ENCODE results near the gene ATF6.

ATF6 gene

DNA sequence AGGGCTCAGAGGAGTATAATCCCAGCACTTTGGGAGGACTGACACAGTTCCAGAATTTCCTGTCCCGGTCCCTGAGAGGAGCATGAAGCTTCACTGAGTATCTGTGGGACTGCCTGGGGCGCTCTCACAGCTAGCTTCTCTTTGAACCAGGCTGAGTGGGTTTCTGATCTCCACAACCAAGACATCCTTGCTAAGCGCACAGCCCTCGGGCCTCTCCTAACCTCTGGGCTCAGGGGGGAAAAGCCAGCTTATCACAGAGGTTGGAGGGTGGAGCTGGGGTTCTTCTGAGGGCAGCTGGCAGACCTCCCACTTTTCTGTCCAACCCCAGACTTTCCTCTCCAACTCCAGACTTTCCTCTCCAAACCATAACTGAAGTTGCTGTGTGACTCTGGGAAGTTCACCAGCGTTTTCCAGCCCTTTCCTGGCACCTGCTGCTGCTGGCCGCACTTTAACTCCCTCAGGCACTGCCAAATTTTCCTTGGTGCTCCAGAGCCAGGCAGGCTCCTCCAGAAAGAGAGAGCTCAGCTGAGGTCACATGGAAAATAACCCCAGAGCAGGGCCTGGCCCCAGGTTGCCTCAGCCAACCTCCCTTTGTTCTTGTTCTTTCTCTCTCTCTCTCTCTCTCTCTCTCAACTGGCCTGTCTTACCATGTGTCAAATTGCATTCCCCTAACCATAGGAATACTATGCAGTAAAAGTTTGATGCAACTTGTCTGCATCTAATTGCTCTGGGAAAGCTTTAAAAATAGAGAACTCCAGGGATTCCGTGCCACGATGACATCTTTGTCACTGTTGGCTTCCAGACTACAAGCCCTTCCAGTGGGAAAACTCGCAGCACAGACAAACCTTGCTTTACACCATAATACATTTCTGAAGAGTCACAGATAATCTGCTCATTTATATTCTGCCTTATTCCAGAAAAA, 208.1 kb downstream of the ATF6 start:
- no peak for DNase-seq

DNA sequence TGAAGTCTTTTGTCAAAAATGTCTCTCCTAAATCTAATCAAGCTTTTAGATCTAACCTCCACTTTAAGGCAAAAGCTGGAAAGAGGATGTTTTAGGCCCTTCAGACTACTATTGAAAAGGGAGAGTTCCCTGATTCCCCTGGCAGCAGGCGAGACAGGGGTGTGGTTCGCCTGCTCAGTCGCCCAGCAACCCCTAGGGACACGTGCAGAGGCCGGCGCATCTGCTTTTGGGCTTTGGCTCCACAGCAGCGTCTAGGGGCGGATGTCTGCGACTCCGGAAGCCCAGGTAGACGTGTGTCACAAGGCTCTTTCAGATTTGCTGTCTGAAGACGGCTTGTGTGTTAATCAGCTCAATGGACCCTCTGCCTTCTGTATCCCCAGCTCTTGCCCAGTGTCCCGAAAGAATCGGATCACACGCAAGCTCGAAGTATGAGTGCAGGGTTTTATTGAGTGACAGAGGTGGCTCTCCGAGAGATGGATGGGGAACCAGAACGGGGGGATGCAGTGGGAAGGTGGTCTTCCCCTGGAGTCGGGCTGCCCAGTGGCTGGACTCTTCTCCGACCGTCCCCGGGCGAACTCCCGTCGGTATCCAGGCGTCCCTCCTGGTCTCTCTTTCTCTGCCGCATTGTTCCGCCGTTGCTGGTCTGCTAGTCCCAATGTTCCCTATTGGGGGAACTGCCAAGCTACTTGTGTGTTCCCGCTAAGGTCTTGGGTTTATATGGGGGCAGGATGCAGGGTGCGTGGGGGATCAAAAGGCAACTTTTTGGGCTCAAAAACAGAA, 212.1 kb downstream of the ATF6 start:
- no peak for DNase-seq

DNA sequence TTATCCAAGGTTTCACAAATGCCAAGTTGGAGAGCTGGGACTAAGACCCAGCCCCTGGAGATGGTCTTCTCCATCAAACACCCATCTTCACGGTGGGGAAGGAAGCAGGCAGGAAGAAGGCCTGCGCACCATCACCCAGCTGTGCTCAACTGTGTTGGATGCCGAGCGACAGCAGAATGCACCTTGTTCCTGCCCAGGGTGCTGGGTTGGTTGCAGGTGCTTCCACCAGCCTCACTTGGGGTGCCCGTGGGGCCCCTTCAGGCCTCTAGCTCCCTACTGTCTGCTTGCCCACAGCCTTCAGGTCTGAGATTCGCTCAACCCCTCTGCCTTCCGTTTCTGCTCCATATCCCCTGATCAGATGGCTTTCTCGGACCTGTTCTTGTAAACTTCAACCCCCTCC, 215.0 kb downstream of the ATF6 start:
- DNase-seq, result no peak

DNA sequence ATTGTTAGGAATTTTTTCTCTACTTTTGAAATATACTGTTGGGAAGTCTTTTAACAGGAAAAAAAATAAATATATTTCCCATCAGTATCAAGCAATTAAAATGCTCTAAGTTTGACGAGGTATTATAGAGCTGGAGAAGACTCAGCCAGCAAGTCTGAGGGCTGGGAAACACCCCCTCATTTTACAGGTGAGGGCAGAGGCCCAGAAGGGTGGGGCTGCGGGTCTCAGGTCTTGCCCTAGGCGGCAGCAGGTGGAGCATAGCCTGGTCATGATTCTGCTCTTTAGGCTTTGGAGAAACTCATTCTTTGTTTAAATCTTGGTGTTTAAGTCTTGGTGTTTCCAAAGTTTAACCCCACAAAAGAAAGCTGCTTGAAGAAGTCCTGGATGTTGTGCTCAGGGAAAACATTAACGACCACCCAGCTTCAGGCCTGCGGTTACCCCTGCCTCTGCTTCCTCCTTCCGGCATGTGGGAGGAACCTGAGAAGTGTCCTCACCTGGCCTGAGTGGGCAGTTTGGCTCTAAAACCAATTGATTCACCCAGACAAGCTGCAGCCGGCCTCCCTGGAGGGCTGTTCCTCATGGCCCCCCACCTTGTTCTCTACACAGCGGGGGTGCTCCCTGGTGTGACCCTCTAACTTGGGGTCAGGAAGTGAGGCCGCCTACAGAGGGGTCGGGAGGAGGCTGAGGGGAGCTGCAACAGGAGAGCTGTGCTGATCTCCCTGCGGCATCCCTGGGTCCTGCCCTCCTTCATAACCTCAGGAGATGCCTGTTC, 215.8 kb downstream of the ATF6 start:
- DNase-seq, result no peak

DNA sequence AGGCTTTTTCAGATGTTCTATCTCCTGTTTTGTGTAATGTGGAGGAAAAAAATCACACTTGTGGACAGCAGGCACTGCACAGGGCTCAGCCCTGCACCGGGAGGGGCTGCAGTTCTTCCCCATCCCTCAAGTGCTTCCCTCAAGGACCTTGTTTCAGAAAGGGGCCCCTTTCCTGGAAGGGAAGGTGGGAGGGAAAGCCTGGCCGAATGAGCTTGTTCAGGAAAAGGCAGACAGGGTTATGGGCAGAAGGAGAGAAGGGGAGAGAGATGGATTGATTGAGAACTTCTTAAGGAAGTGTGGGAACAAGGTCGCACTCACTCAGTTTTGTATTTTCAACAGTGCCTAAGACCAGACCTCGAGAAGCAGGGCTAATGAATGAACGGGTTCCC, 216.4 kb downstream of the ATF6 start:
- no peak for DNase-seq

DNA sequence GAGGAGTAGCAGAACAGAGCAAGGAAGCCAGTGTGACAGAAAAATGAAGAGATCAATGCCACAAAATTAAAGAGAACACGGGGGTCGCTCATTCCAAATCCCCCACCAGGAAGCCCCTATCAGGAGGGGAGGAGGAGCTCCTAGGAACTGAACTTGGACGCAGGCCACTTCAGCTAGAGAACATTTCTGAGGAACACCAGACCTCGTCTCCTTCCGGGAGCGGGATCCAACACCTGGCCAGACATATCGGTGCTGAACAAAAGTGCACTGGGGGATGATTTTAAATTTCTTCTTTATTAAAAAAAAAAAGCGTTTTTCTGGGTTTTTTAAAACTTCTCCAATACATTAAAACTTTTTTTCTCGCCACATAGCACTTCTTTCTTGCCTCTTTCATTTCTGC, 216.8 kb downstream of the ATF6 start:
- DNase-seq, result no peak

DNA sequence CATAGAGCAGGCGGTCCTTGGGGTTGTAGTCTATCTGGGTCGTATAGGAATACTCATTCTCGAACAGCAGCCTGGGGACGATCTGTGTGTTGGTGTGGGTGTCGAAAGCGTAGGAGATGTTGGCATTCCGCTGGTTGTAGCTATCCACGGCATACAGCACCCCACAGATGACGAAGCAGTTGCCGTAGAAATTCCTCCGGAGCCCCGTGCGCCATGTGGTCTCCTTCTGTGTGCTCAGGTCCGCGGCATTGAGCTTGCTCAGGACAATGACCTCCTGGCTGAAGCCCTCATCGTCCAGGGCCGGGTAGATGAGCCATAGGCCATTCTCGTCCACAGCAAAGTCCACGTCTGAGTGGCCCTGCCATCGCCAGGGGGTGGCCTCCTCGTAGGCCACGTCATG, 217.6 kb downstream of the ATF6 start:
- DNase-seq, result no peak

DNA sequence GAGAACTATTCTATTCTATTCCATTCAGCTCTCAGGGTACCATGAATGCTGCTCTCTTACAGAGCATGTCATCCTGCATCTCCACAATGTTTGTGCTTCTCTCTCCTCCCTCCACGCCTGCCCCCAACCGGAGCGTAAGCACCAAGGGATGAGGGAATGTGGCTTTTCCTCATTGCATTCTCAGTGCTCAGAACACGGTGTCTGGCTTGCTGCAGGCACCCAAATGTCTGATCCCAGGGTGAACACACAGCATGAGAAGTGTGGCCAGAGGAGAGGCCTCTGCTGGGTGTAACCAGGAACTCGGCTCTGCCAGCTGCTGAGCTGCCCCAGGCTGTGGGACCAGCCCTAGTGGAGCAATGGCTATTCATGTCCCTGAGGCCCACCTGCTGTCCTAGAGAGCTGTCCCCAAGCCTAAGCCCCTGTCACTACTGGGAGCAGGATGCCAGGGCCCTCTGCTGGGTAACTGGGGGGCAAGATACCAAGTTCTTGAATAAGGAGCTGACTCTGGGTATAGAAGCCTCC, 219.2 kb downstream of the ATF6 start:
- no peak for DNase-seq

DNA sequence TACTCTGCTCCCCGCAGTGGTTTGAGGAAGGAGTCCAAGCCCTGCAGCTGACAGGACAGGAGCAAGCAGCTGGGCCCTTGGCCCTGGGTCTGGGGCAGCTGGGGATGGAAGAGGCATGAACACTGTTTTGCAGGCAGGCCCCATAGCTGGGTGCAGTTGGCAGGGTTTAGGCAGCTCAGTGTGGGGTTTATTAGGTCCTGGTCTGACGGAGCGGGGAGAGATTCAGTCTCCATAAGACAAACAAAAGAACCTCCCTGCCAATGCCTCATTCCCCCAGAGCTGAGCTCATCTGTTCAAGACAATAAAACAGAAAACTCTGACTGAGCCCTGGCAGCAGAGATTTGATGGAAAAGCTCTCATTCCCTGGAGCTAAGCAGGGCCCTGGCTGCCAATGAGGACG, 220.2 kb downstream of the ATF6 start:
- no peak for DNase-seq

DNA sequence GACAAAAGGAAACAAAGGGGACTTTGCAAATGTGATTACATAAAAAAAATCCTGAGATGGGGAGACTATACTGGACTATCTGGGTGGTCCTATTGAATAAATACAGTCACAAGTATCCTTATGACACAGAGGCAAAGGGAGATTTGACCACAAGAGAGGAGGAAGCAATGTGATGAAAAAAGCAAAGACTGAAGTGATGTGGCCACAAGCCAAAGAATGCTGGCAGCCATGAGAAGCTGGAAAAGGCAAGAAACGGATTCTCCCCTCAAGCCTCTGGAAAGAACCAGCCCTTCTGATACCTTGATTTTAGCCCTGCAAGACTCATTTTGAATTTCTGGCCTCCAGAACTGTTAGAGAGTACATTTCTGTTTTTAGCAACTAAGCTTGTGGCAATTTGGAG, 221.2 kb downstream of the ATF6 start:
- DNase-seq, result no peak

DNA sequence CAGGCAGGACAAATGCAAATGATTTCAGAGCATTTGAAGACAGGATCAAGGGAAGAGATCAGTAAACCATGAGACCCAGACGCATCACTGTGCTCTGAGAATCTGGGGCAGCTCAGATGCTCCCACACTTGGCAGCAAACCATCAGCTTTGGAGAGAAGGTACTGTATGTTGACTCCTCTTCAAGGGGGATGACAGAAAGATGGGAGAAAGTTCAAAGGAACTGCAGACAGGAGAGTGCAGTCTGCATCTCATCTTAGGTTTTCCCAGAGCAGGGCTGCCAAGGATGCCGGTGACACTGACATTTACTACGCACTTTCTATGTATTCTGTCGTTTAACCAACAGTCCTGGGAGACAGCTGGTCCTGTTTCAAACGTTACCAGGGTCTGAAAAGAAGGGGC, 221.8 kb downstream of the ATF6 start:
- DNase-seq, result no peak

DNA sequence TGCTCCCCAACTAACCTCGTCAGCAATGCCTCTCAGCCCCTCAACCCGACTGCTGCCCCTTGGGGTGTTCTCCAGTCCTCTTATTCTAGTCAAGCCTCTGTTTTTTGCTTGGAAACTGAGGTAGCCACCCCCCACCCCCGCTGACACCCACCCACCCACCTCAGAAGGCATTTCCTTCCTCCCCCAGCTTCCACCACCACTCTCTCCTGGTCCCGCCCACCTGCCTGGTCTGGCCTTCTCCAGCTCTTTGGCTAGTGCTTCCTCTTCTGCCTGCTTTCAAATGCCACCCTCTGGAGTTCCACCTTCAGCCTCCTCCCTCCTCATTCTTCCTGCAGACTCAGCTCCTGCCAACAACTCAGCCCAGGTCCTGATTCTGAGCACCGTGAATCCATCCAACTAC, 222.3 kb downstream of the ATF6 start:
- peak; percentile 35 to 52 for DNase-seq

DNA sequence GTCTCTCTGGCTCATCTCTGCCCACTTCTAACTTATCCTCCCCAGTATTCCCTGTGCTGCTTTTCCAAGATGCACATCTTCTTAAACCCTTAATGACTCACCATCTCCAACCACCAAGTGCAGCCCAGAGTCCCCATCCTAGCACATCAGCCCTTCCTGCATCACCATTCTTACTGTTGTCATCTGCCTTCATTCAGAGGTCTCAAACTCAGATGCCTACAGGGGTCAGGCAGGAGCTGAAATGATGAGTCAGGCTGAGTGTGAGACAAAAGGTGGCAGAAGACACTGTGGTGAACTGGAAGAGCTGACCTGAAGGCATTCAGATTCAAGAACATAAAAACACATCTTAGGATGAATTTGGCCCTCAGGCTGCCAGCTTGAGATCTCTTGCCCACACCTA, 223.0 kb downstream of the ATF6 start:
- DNase-seq, result no peak

DNA sequence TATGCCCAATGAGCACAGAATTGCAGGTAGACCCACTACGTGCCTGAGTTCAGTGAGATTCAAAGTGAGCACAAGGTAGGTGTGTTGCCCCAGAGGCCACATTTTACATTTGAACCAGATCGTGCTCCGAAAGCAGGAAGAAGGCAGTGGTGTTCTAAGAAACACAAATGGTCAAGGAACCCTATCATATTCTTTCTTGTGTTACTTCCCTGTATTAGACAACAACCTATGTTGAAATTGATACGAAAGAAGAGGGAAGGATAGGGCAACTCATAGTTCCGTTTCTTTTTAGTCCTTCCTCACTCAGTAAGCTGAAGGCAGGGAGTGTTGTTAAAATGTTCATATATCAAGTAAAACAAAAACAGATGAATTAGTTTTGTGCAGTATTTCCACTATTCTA, 223.7 kb downstream of the ATF6 start:
- peak; percentile 69 to 91 for DNase-seq

DNA sequence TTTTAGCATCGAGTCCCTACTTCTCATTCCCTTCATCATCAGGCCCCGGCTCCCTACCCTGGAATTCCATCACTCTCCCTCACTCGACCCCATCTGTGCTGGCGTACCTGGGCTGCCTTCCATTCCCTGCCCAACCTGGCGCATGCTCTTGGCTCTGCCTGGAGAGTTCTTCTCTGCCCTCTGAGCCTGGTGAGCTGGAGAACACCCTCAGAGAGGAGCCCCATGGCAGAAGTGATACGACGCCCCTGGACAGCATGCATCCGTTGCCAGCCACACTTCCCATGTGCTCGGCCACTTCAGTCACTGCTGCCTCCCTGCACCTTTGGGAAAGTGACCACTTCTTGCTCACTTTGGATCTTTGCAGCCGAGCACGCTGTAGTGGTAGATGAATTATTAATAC, 227.5 kb downstream of the ATF6 start:
- DNase-seq, result no peak

DNA sequence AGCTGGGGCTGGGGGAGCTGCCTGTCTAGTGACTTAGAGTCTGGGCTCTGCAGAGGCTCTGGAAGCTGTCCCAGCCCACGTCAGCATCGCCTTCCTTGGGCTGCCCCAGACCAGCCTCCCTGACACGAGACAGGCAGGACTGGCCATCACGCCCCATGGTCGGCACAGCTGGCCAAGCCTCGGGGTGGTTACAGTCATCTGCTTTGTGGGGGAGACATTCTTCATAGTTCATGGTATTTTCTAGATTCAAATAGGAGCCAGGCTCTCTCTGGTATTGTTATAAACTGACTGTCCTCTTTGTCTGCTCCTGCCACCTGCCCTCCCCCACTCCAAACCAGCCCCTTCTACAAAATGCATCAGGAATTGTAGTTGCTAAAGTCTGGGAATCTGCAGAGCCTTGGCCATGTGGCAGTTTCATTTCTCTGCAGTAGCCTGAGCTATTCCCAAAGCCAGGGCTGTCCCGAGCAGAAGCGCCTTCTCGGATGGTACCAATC, 228.1 kb downstream of the ATF6 start:
- DNase-seq, result no peak

DNA sequence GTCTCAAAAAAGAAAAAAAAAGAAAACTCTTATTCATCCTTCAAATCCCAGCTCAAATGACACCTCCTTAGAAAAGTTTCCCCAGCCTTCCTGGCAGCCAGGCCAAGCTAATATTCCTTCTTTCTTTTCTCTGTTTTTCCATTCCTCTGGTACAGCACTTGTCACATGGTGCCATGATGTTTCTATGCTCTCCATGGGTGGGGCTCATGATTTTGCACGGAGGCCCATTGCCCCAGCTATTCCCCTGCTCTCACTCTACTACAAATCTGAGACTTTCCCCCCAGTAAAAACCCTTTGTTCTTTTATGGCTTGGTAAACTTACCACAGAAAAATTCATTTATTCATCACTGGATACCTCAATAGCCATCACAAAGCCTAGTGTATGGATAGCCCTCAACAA, 231.0 kb downstream of the ATF6 start:
- no peak for DNase-seq

DNA sequence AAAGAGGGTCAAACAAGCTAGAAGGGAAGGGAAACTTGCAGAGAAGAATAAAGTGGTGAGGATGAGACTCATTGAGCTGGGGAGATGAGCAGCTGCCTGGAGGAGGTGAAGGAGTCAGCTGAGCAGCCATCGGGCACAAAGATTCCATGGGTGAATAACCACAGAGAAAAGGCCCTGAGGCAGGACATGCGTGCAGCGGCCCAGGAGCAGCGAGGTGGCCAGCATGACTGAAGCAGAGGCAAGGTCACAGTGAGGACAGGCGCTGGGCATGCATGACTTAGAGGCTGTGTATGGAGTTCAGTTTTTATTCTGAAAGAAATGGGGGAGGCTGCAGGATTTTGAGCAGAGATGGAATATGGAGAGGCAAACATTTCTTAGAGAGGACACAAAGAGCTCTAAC, 232.7 kb downstream of the ATF6 start:
- DNase-seq, result no peak

DNA sequence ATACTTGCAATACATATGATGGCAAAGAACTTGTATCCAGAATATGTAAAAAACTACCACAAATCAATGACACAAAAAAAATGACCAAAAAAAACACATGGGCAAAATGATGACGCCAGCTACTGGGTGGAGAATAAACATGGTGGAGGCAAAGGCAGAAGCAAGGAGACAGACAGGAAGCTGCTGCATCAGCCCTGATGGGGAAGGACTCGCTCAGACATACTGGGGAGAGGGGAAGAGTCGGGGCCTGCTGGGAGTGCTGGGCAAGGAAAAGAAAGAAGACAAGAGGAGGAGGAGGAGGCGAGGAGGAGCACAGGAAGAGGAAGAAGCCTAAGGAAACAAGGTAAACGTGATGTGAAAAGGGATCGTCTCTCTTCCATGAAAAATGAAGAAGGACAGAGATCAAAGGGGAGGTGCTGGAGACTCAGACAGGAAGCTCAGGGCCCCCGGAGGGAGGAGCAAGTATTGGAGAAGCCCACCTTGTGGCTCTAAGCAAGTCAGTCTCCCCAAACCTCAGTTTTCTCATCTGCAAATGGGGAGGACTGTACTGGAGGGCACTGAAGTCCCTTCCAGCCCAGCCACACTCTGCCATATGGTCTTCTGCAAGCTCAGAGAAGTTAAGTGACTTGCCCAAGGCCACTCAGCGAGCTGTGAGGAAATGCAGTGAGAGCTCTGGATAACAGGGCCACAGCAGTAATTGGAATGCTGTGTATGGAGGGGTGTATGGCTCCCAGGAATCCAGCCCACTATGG, 233.4 kb downstream of the ATF6 start:
- peak; percentile 39 to 41 for DNase-seq

DNA sequence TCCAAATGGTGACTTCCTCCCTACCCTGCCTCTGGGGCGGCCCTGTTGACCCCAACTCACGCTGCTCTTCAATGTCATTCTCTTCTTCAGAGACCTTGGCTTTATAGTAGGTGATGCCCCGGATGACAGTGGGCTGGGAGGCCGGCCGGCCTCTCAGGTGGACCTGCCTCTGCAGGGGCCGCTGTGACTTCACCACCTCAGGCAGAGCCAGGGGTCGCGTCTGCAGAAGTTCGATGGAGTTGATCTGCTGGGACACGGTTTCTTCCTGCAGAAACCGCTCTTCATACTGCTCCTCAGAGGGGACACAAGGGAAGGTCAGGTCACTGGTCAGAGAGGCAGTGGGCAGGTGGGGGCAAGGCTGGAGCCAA, 233.9 kb downstream of the ATF6 start:
- DNase-seq, result no peak

DNA sequence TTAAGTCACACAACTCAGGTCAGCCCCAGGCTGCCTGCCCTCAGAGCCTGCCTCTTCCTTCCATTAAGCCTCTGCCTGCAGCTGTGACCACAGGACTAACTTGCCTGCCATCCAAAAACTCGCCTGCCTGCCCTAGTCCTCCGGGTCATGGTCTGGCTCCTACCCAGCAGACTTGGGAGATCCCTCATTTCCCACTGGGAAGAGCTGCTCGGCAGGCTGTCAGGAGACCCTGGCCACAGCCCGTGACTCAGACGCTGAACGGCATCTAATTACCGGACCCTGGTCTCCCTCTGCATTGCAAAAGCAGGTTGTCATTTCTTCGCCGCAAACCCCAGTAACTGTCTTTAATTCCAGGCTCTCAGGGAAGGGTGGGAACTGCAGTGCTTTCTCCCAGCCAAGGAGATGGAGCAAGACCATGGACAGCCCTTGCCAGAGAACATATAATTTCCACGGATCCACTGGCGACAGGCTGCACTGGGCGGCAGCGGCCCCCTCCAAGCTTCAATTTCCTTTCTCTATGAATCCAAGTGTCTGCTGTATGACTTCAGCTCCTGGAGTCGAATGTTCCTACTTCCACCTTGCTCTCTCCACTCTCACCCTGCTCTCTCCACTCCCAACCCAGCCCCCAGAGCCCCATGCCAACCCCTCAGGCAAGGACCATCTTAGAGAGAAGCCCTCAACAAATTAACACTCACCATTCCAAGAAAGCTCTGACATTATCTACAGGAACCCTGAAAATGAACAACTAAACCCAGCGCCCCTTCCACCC, 237.1 kb downstream of the ATF6 start:
- no peak for DNase-seq
